Memory B cell (primary cell): Measurements from ENCODE around the gene B4GALT7.
"Not testable (repeated sequence)": the region's sequence is repeated elsewhere in the genome, so short reads cannot be mapped to it uniquely, and the experiment has no call there.

ENCODE experiments used
- ATAC-seq: fragments of 150-1000 bp; cut with Tn5 transposase; 2 replicates; pipeline ENCODE4 v1.10.0; 2021; ENCODE audit warnings: low read depth, mild to moderate bottlenecking, moderate library complexity
- DNase-seq, 2 donors: peaks; one replicate each; pipeline ENCODE4 v3.0.0; 2022; ENCODE audit warnings: low spot score in 2 of 2
- H3K27ac Mint-ChIP-seq: one replicate; pipeline ENCODE4 v1.8.0; 2022; ENCODE audit warnings: mild to moderate bottlenecking, moderate library complexity, mixed read lengths
- H3K27me3 Mint-ChIP-seq: one replicate; pipeline ENCODE4 v1.8.0; 2022; ENCODE audit warnings: mixed read lengths
- H3K36me3 Mint-ChIP-seq: one replicate; pipeline ENCODE4 v1.8.0; 2022; ENCODE audit warnings: mild to moderate bottlenecking, mixed read lengths
- H3K4me1 Mint-ChIP-seq: one replicate; pipeline ENCODE4 v1.8.0; 2022; ENCODE audit warnings: mixed read lengths
- H3K4me3 Mint-ChIP-seq: one replicate; pipeline ENCODE4 v1.8.0; 2022; ENCODE audit warnings: mild to moderate bottlenecking, moderate library complexity, mixed read lengths
- H3K9me3 Mint-ChIP-seq: one replicate; pipeline ENCODE4 v1.8.0; 2022; ENCODE audit warnings: mixed read lengths

The B4GALT7 gene

GRCh38 chr5:177609076-177610059 is 9.4 kb downstream of the B4GALT7 start:
- DNase-seq (no peak), ATAC-seq (no peak)
- Mint-ChIP-seq H3K9me3 (no peaks in the 10 kb centered on the region), H3K36me3 (no peaks in the 10 kb centered on the region), H3K4me1 (peaks cover 18% of the 10 kb centered on the region), H3K27ac (no peak overlapping the region), H3K27me3 (no peaks in the 10 kb centered on the region), H3K4me3 (no peak overlapping the region)

- no peaks in the 10 kb centered on the region for H3K27me3 Mint-ChIP-seq
- H3K4me3 Mint-ChIP-seq, result no peak overlapping the region
- no peak for ATAC-seq
- peak overlapping the region; percentile 20 for H3K27ac Mint-ChIP-seq
- H3K36me3 Mint-ChIP-seq, result no peaks in the 10 kb centered on the region
- H3K4me1 Mint-ChIP-seq, result peaks cover 14% of the 10 kb centered on the region
- DNase-seq, result no peak
- H3K9me3 Mint-ChIP-seq, result no peaks in the 10 kb centered on the region
Measured at GRCh38 chr5:177610131-177610769, 10.3 kb downstream of the B4GALT7 start.

GRCh38 chr5:177610770-177611445 is 11.0 kb downstream of the B4GALT7 start:
- Mint-ChIP-seq H3K4me3 (no peak overlapping the region), H3K9me3 (no peaks in the 10 kb centered on the region), H3K27ac (peak overlapping the region; percentile 20), H3K36me3 (no peaks in the 10 kb centered on the region), H3K27me3 (no peaks in the 10 kb centered on the region), H3K4me1 (peaks cover 11% of the 10 kb centered on the region)
- no peak for DNase-seq
- ATAC-seq, result no peak

DNA sequence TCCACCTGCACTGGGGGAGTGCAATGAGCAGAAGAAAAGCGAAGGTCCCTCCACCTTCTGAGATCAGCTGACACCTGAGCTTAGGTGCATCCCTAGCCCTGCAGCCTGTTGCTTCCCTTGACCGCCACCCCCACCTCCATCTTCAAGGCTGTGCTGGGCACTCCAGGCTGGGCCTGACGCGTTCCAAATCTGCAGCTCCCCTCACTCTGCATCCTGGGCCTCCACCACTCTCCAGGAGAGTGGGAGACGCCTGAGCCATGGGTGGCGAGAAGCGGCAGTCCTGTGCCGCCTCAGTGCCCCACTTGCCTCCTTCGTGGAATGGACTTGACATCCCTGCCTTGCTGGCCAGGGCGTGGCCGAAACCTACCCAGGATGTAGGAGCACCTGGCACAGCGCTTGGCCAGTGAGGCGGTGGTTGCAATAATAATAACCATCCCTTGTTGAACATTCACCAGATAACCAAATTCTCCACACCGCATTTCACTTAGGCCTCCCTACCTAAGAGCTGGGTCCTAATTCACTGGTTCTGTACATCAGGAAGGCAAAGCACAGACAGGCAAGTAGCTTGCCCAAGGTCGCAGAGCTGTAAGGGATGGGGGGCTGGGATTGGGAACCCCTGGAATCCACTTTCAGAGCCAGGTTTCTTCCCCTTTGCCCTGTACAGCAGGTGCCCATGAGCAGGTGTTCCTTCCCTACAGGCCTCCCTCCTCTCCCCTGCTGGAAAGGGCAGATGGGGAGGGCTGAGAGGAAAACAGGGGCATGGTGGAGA is 11.7 kb downstream of the B4GALT7 start:
- DNase-seq, result no peak
- Mint-ChIP-seq H3K4me1 (peaks cover 6% of the 10 kb centered on the region), H3K4me3 (no peak overlapping the region), H3K36me3 (no peaks in the 10 kb centered on the region), H3K27ac (peak overlapping the region; percentile 53), H3K9me3 (no peaks in the 10 kb centered on the region), H3K27me3 (no peaks in the 10 kb centered on the region)
- ATAC-seq, result no peak

DNA sequence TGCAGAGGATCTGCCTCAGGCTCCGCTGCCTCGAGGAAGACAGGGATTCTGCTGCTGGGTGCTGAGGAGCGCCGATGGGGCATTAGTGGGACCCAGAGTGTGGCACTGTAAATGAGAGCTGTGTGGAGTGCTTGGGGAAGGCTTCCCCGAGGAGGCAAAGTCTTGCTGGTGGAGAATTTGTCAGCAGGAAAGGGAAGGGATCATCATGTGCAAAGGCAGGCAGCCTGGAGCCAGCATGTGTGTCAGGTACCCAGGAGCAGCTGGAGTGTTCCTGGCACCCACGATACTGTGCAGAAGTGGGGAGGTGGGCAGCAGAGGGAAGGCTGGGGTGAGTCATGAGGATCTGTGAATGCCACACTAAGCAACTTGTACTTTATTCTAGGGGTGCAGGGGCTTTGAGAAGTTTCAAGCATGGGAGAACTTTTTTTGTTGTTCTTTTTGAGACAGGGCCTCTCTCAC is 12.3 kb downstream of the B4GALT7 start:
- H3K36me3 Mint-ChIP-seq, result no peaks in the 10 kb centered on the region
- ATAC-seq (no peak), DNase-seq (no peak)
- H3K4me3 Mint-ChIP-seq, result no peak overlapping the region
- H3K27me3 Mint-ChIP-seq, result no peaks in the 10 kb centered on the region
- no peak overlapping the region for H3K27ac Mint-ChIP-seq
- no peaks in the 10 kb centered on the region for H3K9me3 Mint-ChIP-seq
- peaks cover 2% of the 10 kb centered on the region for H3K4me1 Mint-ChIP-seq

- Mint-ChIP-seq H3K4me3 (no peak overlapping the region), H3K27me3 (no peaks in the 10 kb centered on the region), H3K4me1 (no peaks in the 10 kb centered on the region), H3K27ac (no peak overlapping the region), H3K9me3 (no peaks in the 10 kb centered on the region), H3K36me3 (peaks cover 39% of the 10 kb centered on the region)
- DNase-seq (no peak), ATAC-seq (no peak)
Measured at GRCh38 chr5:177620560-177620959, 20.6 kb downstream of the B4GALT7 start.

- ATAC-seq, DNase-seq, H3K4me1 Mint-ChIP-seq, H3K4me3 Mint-ChIP-seq, H3K9me3 Mint-ChIP-seq, H3K27ac Mint-ChIP-seq, H3K27me3 Mint-ChIP-seq: not testable (repeated sequence)
- H3K36me3 Mint-ChIP-seq, result peaks cover 25% of the 10 kb centered on the region
Measured at GRCh38 chr5:177624172-177624571, 24.2 kb downstream of the B4GALT7 start.

DNA sequence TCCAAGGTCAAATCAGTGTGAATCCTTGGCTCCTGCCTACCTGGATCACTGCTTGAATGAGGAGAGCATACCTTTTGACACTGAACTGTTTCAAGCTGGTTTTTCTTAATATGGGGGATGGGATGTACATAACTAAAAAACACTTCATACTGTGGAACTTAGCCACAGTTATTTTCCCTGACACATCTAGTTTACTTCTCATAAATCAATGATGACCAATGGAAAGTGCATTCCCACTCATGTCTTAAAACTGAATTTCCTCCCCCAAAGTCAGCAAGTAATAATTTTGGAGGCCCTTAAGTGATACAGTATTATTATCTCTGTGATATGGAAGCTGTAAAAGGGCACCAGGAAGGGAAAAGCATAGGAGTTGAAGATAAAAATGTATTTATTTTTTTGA is 30.3 kb downstream of the B4GALT7 start:
- DNase-seq, H3K9me3 Mint-ChIP-seq, H3K27ac Mint-ChIP-seq, ATAC-seq, H3K4me1 Mint-ChIP-seq, H3K27me3 Mint-ChIP-seq, H3K4me3 Mint-ChIP-seq: not testable (repeated sequence)
- H3K36me3 Mint-ChIP-seq, result peaks cover 11% of the 10 kb centered on the region

- H3K4me1 Mint-ChIP-seq, H3K4me3 Mint-ChIP-seq, H3K27me3 Mint-ChIP-seq, H3K27ac Mint-ChIP-seq, H3K36me3 Mint-ChIP-seq, ATAC-seq, DNase-seq, H3K9me3 Mint-ChIP-seq: not testable (repeated sequence)
Measured at GRCh38 chr5:177634912-177635311, 35.0 kb downstream of the B4GALT7 start.

DNA sequence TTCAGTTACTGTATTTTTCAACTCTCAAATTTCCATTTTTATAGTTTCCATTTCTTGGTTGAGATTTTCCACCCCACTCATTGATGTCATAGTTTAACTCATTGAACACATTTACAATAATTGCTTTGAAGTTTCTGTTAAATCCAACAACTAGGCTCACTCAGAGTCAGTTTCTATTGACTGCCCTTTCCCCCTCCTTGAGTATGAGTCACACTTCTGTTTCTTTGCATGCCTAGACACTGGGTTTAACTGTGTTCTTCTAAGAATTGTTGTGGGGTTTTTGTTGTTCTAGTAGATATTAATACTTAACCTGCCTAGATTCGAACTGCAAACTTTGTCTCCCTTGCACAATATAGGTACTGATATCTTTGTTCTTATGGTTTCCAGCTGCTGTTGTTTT is 45.5 kb downstream of the B4GALT7 start:
- not testable (repeated sequence) for H3K27ac Mint-ChIP-seq, H3K4me1 Mint-ChIP-seq, ATAC-seq, H3K27me3 Mint-ChIP-seq, H3K4me3 Mint-ChIP-seq, H3K36me3 Mint-ChIP-seq, H3K9me3 Mint-ChIP-seq, DNase-seq

DNA sequence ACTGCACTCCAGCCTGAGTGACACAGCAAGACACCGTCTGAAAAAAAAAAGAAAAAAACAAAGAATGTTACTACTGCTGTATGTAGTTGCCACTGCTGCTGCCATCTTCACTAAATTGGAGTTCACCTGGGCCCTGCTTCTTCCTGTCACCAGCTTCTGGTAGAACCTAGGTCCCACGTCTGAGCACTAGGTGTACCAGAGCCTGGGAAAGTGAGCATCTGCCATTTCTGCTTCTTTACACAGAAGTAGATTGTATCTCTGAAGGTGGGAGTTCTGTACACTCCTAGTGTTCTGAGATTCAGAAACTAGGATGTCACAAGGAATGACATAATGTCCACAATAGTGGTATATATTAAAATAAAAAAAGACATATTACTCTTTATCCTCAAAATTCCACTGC is 51.3 kb downstream of the B4GALT7 start:
- H3K4me3 Mint-ChIP-seq, DNase-seq, H3K27me3 Mint-ChIP-seq, H3K9me3 Mint-ChIP-seq, H3K27ac Mint-ChIP-seq, H3K4me1 Mint-ChIP-seq, ATAC-seq: not testable (repeated sequence)
- H3K36me3 Mint-ChIP-seq, result peaks cover 11% of the 10 kb centered on the region

DNA sequence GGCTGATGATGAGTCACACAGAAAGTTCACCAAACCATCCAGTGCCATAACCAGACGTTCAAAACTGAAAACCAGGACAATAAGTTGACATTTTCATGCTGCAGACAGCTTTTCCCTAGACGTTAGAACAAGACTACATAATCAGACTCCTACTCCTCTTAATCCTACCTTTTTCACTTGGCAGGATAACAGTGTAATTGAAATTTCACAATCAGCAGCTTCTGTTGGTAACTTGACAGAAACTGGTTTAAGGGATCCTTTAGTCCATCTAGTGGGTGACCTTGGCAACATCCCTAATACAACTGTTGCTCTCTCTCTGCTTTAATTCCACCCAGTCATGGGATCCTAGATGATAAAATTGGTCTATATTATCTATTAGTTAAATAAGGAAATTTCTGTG is 57.9 kb downstream of the B4GALT7 start:
- peaks cover 19% of the 10 kb centered on the region for H3K4me1 Mint-ChIP-seq
- not testable (repeated sequence) for H3K27ac Mint-ChIP-seq, H3K27me3 Mint-ChIP-seq, ATAC-seq, DNase-seq, H3K36me3 Mint-ChIP-seq, H3K4me3 Mint-ChIP-seq, H3K9me3 Mint-ChIP-seq

GRCh38 chr5:177658542-177658941 is 58.6 kb downstream of the B4GALT7 start:
- ATAC-seq, H3K4me3 Mint-ChIP-seq, H3K27me3 Mint-ChIP-seq, H3K27ac Mint-ChIP-seq, DNase-seq, H3K9me3 Mint-ChIP-seq, H3K36me3 Mint-ChIP-seq: not testable (repeated sequence)
- peaks cover 19% of the 10 kb centered on the region for H3K4me1 Mint-ChIP-seq
